ENCODE data around the gene MAP3K20. TPM values are rescaled to one million over a fixed set of nuclear protein-coding genes. Genes with fewer than 3 reads are reported as not detected.
"Not testable (repeated sequence)": the region's sequence is repeated elsewhere in the genome, so short reads cannot be mapped to it uniquely, and the experiment has no call there.

The MAP3K20 gene
- total RNA-seq, 1 experiment from 2014 or later, result 7.1 TPM

DNA sequence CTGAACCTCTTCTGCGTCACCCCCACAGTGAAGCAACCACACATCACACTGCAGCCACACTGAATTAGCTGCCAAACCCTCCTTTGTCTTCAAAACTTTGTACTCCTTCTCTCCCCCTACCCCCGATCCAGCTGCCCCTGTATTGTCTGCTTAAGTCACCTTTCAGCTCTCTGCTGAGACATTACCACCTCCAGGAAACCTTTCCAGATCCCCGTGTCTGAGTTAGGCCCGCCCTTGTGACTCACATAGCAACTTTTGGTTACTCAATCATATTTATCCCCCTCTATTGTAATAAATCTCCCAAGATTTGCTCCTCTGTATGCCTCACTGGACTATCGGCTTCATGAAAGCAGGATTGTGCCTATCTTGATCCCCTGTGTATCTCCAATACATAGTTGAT lies 196.2 kb downstream of the MAP3K20 start:
- Histone ChIP-seq H3K36me3 (replicated peaks; ENCODE audit: control insufficient read depth, insufficient read depth, low read length) (no peaks in the 10 kb centered on the region), H3K4me3 (ENCODE audit: insufficient read depth, low read depth, low read length) (no peak overlapping the region), H3K27me3 (ENCODE audit: control insufficient read depth, insufficient read depth, low read length) (no peaks in the 10 kb centered on the region)
- no peak for DNase-seq

DNA sequence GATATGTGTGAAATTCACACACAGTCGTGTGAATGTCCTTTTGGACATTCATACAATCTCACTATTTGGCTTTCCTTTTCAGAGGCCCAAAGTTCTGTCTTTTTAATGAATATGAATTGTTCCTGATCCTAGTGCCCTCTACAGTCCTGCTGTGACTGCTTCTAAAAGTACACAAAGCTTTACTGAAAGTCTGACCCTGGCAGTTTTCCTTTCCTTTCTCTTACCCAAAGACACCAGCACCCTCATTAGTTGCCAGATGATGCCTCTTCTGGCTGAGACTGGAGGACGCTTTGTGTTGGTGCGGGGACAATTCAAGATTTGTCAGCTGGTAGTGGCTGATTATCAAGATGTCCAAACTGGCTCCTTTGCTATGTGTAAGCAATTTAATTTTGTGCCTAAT lies 197.2 kb downstream of the MAP3K20 start:
- DNase-seq, result peak; percentile 21
- H3K4me3 ChIP-seq (ENCODE audit: insufficient read depth, low read depth, low read length), result no peak overlapping the region
- H3K36me3 ChIP-seq (replicated peaks; ENCODE audit: control insufficient read depth, insufficient read depth, low read length), result no peaks in the 10 kb centered on the region
- no peaks in the 10 kb centered on the region for H3K27me3 ChIP-seq (ENCODE audit: control insufficient read depth, insufficient read depth, low read length)

DNA sequence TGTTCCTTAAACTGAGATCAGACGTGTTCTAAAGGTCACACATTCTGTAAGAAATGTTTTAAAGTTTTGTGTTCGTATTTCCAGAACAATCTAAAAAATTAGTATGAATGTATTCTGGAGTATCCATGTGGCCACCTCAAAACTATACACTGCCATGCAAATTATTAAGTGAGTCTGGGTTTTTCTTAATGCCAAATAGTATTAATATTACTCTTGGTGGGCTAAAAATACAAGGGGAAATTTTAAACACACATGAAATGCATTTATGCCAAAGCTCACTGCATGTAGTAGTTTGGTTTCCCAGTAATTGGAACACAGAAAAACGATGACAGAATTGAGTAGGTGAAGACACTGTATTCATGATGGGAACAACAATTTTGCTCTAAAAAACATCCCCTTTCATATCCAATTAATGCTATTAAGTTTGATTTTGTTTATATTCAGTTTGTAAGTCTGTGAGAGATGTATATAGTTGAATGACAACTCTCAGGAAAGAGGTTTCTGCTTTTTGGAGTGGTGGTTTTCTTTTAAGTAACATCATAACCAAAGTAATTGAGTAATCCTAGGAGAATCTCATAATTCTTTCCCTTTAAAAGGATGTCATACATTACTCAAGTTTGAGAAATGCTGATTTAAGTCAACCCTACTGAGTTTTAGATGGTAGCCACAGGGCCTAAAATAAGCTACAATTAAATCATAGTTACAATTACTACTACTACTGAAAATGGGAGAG lies 203.3 kb downstream of the MAP3K20 start:
- Histone ChIP-seq H3K36me3 (replicated peaks; ENCODE audit: control insufficient read depth, insufficient read depth, low read length) (no peaks in the 10 kb centered on the region), H3K4me3 (ENCODE audit: insufficient read depth, low read depth, low read length) (no peak overlapping the region), H3K27me3 (ENCODE audit: control insufficient read depth, insufficient read depth, low read length) (no peaks in the 10 kb centered on the region)
- DNase-seq, result no peak

- Histone ChIP-seq H3K27me3 (ENCODE audit: control insufficient read depth, insufficient read depth, low read length) (no peaks in the 10 kb centered on the region), H3K36me3 (replicated peaks; ENCODE audit: control insufficient read depth, insufficient read depth, low read length) (no peaks in the 10 kb centered on the region), H3K4me3 (ENCODE audit: insufficient read depth, low read depth, low read length) (no peak overlapping the region)
- no peak for DNase-seq
These were observed 203.9 kb downstream of the MAP3K20 start for GRCh38 chr2:173279527-173279868.

- Histone ChIP-seq H3K27me3 (ENCODE audit: control insufficient read depth, insufficient read depth, low read length) (no peaks in the 10 kb centered on the region), H3K4me3 (ENCODE audit: insufficient read depth, low read depth, low read length) (no peak overlapping the region), H3K36me3 (replicated peaks; ENCODE audit: control insufficient read depth, insufficient read depth, low read length) (no peaks in the 10 kb centered on the region)
- no peak for DNase-seq
These were observed 205.2 kb downstream of the MAP3K20 start for GRCh38 chr2:173280853-173281252.

GRCh38 chr2:173281898-173282297 lies 206.3 kb downstream of the MAP3K20 start:
- H3K4me3 ChIP-seq (ENCODE audit: insufficient read depth, low read depth, low read length); H3K36me3 ChIP-seq (replicated peaks; ENCODE audit: control insufficient read depth, insufficient read depth, low read length); H3K27me3 ChIP-seq (ENCODE audit: control insufficient read depth, insufficient read depth, low read length); DNase-seq: not testable (repeated sequence)

DNA sequence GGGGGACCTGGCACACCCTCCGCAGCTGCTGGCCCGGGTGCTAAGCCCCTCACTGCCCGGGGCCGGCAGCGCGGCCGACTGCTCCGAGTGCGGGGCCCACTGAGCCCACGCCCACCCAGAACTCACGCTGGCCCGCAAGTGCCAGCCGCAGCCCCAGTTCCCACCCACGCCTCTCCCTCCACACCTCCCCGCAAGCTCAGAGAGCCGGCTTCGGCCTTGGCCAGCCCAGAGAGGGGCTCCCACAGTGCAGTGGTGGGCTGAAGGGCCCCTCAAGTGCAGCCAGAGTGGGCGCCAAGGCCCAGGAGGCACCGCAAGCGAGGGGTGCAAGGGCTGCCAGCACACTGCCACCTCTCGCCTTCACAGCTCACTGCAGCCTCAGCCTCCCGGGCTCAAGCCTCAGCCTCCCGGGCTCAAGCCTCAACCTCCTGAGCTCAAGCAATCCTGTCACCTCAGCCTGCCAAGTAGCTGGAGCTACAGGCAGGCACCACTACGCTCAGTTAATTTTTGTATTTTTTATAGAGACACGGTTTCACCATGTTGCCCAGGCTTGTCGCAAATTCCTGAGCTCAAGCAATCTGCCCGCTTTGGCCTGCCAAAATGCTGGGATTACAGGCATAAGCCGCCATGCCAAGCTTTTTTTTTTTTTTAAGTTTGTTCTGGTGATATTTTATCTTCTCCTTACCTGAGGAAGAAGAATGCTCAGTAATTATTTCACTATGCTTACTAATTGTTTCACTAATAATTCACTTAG lies 207.3 kb downstream of the MAP3K20 start:
- Histone ChIP-seq H3K36me3 (replicated peaks; ENCODE audit: control insufficient read depth, insufficient read depth, low read length) (no peaks in the 10 kb centered on the region), H3K4me3 (ENCODE audit: insufficient read depth, low read depth, low read length) (no peak overlapping the region), H3K27me3 (ENCODE audit: control insufficient read depth, insufficient read depth, low read length) (no peaks in the 10 kb centered on the region)
- DNase-seq, result no peak

- peak; percentile 39 for DNase-seq
- no peaks in the 10 kb centered on the region for H3K36me3 ChIP-seq (replicated peaks; ENCODE audit: control insufficient read depth, insufficient read depth, low read length)
- H3K27me3 ChIP-seq (ENCODE audit: control insufficient read depth, insufficient read depth, low read length), result no peaks in the 10 kb centered on the region
- H3K4me3 ChIP-seq (ENCODE audit: insufficient read depth, low read depth, low read length), result no peak overlapping the region
These were observed 210.6 kb downstream of the MAP3K20 start for GRCh38 chr2:173286153-173286809.

- H3K27me3 ChIP-seq (ENCODE audit: control insufficient read depth, insufficient read depth, low read length), result no peaks in the 10 kb centered on the region
These were observed 211.9 kb downstream of the MAP3K20 start for GRCh38 chr2:173287594-173287993.

DNA sequence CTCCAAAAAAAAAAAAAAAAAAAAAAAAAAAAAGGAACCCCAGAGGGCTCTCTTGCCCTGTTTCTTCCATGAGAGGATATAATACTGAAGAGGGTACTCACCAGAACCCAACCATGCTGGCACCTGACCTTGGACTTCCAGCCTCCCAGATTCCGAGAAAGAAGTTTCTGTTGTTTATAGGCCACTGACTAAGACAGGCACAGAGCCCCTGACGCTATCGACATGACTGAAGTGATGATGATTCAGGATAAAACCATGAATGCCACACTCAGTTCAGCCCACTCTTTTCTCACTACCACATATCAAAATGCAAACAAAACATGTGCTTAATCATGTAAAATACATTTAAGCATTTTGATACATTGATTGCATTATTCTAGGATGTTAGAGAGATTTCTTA lies 212.9 kb downstream of the MAP3K20 start:
- no peak for DNase-seq
- Histone ChIP-seq H3K4me3 (ENCODE audit: insufficient read depth, low read depth, low read length) (no peak overlapping the region), H3K27me3 (ENCODE audit: control insufficient read depth, insufficient read depth, low read length) (no peaks in the 10 kb centered on the region), H3K36me3 (replicated peaks; ENCODE audit: control insufficient read depth, insufficient read depth, low read length) (no peaks in the 10 kb centered on the region)

More at GRCh38 chr2:173287594-173287993, 211.9 kb downstream of the MAP3K20 start:
- Histone ChIP-seq H3K36me3 (replicated peaks; ENCODE audit: control insufficient read depth, insufficient read depth, low read length) (no peaks in the 10 kb centered on the region), H3K4me3 (ENCODE audit: insufficient read depth, low read depth, low read length) (no peak overlapping the region)
- DNase-seq, result no peak

- H3K27me3 ChIP-seq (ENCODE audit: control insufficient read depth, insufficient read depth, low read length), result no peaks in the 10 kb centered on the region
- H3K4me3 ChIP-seq (ENCODE audit: insufficient read depth, low read depth, low read length), result no peak overlapping the region
- no peak for DNase-seq
- no peaks in the 10 kb centered on the region for H3K36me3 ChIP-seq (replicated peaks; ENCODE audit: control insufficient read depth, insufficient read depth, low read length)
These were observed 214.4 kb downstream of the MAP3K20 start for GRCh38 chr2:173290046-173290445.

- H3K36me3 ChIP-seq (replicated peaks; ENCODE audit: control insufficient read depth, insufficient read depth, low read length), result no peaks in the 10 kb centered on the region
- H3K4me3 ChIP-seq (ENCODE audit: insufficient read depth, low read depth, low read length), result no peak overlapping the region
- no peak for DNase-seq
- H3K27me3 ChIP-seq (ENCODE audit: control insufficient read depth, insufficient read depth, low read length), result no peaks in the 10 kb centered on the region
These were observed 214.9 kb downstream of the MAP3K20 start for GRCh38 chr2:173290518-173290917.

DNA sequence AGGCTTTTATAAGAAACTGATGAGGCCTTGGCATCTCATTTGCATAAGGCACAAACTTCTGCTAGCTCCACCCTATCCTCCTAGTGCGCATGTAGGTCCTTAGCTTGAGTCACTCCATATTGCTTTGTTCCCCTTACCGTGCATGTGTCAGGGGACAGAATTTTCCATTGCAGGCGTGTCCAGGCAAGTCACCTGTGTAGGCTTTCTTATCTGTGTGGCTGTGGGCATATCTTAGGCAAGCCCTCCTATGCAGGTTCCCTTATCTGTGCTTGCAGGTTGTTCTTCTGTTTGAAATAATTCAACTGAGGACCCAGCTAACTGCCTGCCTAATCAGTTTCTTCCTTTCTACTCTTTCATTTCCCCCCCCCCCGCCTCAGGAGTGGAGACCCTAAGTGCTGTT lies 215.8 kb downstream of the MAP3K20 start:
- no peak overlapping the region for H3K4me3 ChIP-seq (ENCODE audit: insufficient read depth, low read depth, low read length)
- no peaks in the 10 kb centered on the region for H3K36me3 ChIP-seq (replicated peaks; ENCODE audit: control insufficient read depth, insufficient read depth, low read length)
- H3K27me3 ChIP-seq (ENCODE audit: control insufficient read depth, insufficient read depth, low read length), result no peaks in the 10 kb centered on the region
- DNase-seq, result no peak

GRCh38 chr2:173296235-173296634 lies 220.6 kb downstream of the MAP3K20 start:
- Histone ChIP-seq H3K4me3 (ENCODE audit: insufficient read depth, low read depth, low read length) (no peak overlapping the region), H3K27me3 (ENCODE audit: control insufficient read depth, insufficient read depth, low read length) (no peaks in the 10 kb centered on the region), H3K36me3 (replicated peaks; ENCODE audit: control insufficient read depth, insufficient read depth, low read length) (no peaks in the 10 kb centered on the region; the same call in 1 of the 2 replicates)
- no peak for DNase-seq

DNA sequence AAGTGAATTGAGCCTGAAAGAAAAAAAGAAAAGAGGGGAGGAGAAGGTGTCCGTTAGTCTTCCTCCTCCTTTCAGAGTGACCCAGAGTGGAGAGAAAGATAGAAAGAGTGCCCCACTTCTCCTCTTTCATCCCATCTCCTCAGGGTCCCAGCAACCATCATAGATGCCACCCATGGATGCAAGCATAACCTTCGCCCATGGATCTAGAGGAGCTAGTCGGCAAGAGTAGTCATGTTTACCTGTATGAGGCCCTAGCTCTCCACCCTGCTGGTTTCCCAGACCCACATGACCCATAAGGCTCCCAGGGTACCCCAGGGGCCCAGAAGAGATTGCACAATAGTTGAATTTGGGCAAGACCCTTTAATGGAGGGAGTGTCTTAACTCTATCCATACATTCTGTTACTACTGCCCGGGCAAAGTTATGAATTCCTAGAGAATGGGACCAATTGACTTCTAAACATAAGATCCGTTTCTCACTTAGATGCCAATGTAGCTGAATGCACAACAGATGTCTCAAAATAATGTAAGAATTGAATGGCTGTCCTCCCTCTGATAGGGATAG lies 223.0 kb downstream of the MAP3K20 start:
- no peak for DNase-seq
- Histone ChIP-seq H3K4me3 (ENCODE audit: insufficient read depth, low read depth, low read length) (no peak overlapping the region), H3K36me3 (replicated peaks; ENCODE audit: control insufficient read depth, insufficient read depth, low read length) (no peaks in the 10 kb centered on the region; the same call in 1 of the 2 replicates), H3K27me3 (ENCODE audit: control insufficient read depth, insufficient read depth, low read length) (no peaks in the 10 kb centered on the region)

Data from H7 (cell line).